Panc1 (cell line): Measurements from ENCODE around the gene CRYBA1.

Experiments used
- POLR2AphosphoS5 ChIP-seq: IDR thresholded peaks from 2 replicates; pipeline ENCODE4 v1.6.1; 2012; ENCODE audit warnings: mild to moderate bottlenecking, low read depth, low read length, moderate library complexity
- SIN3A ChIP-seq: IDR thresholded peaks from 2 replicates; pipeline ENCODE4 v1.6.1; 2012; ENCODE audit warnings: low read depth, mild to moderate bottlenecking, low read length, moderate library complexity, borderline replicate concordance; ENCODE audit not compliant: insufficient read depth
- TF ChIP-seq, protein P1 (sequence below): fragments of 450-650 bp; IDR thresholded peaks from 2 replicates; pipeline ENCODE4 v1.5.1; 2017; ENCODE audit warnings: mild to moderate bottlenecking
- TF ChIP-seq, protein P2 (sequence below), 2 experiments: IDR thresholded peaks; 2 replicates each; pipeline ENCODE4 v1.6.1; 2011 to 2012; ENCODE audit warnings: low read depth in 2 of 2, control low read depth in 1 of 2, low read length in 1 of 2, mild to moderate bottlenecking in 1 of 2, moderate library complexity in 1 of 2; ENCODE audit not compliant: insufficient read depth in 1 of 2

GRCh38 chr17:29253037-29253436, 6.4 kb downstream of the CRYBA1 start:
- TF ChIP-seq POLR2AphosphoS5 (no peak; the same call in 1 of the 2 replicates), SIN3A (no peak)
- TF ChIP-seq, protein P1, sequence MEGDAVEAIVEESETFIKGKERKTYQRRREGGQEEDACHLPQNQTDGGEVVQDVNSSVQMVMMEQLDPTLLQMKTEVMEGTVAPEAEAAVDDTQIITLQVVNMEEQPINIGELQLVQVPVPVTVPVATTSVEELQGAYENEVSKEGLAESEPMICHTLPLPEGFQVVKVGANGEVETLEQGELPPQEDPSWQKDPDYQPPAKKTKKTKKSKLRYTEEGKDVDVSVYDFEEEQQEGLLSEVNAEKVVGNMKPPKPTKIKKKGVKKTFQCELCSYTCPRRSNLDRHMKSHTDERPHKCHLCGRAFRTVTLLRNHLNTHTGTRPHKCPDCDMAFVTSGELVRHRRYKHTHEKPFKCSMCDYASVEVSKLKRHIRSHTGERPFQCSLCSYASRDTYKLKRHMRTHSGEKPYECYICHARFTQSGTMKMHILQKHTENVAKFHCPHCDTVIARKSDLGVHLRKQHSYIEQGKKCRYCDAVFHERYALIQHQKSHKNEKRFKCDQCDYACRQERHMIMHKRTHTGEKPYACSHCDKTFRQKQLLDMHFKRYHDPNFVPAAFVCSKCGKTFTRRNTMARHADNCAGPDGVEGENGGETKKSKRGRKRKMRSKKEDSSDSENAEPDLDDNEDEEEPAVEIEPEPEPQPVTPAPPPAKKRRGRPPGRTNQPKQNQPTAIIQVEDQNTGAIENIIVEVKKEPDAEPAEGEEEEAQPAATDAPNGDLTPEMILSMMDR: no peak
- TF ChIP-seq, protein P2, sequence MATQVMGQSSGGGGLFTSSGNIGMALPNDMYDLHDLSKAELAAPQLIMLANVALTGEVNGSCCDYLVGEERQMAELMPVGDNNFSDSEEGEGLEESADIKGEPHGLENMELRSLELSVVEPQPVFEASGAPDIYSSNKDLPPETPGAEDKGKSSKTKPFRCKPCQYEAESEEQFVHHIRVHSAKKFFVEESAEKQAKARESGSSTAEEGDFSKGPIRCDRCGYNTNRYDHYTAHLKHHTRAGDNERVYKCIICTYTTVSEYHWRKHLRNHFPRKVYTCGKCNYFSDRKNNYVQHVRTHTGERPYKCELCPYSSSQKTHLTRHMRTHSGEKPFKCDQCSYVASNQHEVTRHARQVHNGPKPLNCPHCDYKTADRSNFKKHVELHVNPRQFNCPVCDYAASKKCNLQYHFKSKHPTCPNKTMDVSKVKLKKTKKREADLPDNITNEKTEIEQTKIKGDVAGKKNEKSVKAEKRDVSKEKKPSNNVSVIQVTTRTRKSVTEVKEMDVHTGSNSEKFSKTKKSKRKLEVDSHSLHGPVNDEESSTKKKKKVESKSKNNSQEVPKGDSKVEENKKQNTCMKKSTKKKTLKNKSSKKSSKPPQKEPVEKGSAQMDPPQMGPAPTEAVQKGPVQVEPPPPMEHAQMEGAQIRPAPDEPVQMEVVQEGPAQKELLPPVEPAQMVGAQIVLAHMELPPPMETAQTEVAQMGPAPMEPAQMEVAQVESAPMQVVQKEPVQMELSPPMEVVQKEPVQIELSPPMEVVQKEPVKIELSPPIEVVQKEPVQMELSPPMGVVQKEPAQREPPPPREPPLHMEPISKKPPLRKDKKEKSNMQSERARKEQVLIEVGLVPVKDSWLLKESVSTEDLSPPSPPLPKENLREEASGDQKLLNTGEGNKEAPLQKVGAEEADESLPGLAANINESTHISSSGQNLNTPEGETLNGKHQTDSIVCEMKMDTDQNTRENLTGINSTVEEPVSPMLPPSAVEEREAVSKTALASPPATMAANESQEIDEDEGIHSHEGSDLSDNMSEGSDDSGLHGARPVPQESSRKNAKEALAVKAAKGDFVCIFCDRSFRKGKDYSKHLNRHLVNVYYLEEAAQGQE (IDR thresholded peaks at IDR 0.05; ENCODE audit: insufficient read depth in 1 of 2, low read depth in 2 of 2, low read length in 1 of 2): no peak
